ENCODE data around the gene PRRT4.
A peak's percentile ranks its signal among the peaks of the same experiment; 100 is the strongest.

Gene PRRT4

DNA sequence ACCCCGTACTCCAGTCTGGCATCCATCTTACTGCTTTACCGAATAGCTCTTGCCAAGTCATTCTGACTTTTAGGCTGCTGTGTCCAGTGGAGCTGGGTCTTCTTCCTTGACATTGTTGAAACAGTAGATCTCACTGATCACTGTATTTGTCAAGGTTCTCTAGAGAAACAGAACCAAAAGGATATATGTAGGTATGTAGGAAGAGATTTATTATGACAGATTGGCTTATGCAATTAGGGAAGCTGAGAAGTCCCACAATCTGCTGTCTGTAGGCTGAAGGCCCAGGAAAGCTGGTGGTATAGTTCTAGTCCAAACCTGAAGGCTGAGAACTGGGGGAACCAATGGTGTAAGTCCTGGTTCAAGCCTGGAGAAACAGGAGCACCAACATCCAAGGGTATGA lies 12.1 kb upstream of the PRRT4 start:
- DNase-seq (ENCODE audit: low spot score), result no peak

DNA sequence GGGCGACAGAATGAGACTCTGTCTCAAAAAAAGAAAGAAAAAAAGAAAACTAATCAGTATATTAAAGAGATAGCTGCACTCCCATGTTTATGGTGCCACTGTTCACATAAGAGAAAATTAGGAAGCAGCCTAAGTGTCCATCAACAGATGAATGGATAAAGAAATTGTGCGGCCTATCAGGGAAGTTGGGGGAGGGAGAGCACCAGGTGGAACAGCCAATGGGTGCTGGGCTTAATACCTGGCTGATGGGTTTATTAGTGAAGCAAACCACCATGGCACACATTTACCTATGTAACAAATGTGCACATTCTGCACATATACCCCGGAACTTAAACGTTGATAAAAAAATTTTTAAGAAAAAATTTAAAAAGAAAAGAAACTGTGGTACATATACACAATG lies 9.0 kb upstream of the PRRT4 start:
- DNase-seq (ENCODE audit: low spot score), result no peak

DNA sequence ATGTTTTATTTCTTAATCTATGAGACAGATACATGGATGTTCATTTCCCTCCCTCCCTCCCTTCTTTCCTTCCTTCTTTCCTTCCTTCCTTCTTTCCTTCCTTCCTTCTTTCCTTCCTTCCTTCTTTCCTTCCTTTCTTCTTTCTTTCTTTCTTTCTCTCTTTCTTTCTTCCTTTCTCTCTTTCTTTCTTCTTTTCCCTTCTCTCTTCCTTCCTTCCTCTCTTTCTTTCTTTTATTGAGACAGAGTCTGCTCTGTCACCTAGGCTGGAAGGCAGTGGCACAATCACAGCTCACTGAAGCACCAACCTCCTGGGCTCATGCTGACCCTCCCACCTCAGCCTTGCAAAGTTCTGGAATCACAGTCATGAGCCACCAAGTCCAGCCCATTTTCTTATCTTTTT lies 5.5 kb upstream of the PRRT4 start:
- DNase-seq (ENCODE audit: low spot score), result no peak

DNA sequence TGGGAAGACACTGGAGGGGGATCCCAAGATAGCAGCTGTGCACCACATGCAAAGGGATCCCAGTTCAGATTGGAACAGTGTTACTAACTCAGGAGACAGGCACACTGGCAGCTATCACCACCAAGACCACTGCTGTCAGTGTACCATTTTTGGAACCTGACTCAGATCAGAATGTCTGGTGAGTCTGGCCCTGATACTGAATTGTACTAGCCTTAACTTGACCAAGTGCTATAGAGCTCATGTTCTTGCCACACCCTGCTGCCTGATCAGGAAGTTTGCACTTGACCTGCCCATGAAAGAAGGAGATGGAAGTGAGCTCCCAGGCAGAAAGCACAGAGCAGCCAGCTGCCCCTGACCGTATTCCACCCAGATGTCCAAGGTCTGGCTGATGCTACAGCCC lies 4.8 kb upstream of the PRRT4 start:
- DNase-seq (ENCODE audit: low spot score), result no peak

DNA sequence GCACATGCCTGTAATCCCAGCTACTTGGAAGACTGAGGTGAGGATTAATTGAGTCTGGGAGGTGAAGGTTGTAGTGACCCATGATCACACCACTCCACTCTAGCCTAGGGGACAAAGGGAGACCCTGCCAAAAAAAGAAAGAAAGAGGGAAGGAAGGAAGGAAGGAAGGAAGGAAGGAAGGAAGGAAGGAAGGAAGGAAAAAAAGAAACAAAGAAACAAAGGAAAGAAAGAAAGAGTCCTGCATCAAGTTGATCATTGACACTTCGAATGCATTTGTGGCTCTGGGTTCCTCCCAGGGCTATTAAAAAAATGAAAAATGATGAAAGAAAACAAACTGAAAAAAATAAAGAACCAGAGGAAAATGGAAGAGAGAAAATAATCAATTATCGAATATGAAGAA lies 3.9 kb upstream of the PRRT4 start:
- no peak for DNase-seq (ENCODE audit: low spot score)

- DNase-seq (ENCODE audit: low spot score), result no peak
Observed at GRCh38 chr7:128364166-128364870, 2.8 kb upstream of the PRRT4 start.

DNA sequence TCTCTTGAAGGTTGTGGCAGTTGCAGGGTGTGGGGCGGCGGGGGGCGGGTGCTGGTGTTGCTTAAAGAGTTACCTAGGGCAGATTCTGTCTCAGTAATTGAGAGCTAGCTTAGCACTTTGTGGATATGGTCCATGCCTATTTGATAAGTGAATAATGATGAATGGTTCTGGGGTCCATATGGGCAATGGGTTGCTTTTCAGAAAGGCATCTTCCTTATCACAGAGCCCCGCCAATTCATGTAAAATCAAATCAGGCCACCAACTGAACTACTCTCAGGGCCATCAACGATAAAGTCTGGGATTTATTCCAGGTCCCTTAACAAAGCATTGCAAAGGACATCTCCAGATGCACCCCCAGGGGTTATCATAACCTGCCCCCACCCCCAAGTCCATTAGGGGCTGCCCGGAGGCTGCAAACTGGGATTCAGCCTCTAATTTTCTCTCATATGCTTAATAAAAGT lies 1.8 kb upstream of the PRRT4 start:
- DNase-seq (ENCODE audit: low spot score), result no peak

DNA sequence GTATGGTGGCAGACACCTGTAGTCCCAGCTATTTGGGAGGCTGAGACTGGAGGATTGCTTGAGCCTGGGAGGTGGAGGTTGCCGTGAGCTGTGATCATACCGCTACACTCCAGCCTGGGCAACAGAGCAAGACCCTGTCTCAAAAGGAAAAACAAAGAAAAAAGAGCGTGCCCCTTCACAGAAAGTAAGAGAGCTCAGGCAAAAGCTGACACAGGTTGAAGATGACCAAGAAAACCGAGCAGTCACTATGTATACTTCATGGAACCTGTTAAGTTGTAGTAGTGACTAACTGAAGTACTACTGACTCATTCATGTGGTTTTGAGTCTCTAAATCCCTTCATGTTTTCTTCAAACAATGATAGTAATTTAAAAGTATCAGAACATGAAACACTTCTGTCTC lies 1.2 kb upstream of the PRRT4 start:
- no peak for DNase-seq (ENCODE audit: low spot score)

GRCh38 chr7:128360359-128360678 lies 1.2 kb downstream of the PRRT4 start:
- no peak for DNase-seq (ENCODE audit: low spot score)

- DNase-seq (ENCODE audit: low spot score), result no peak
Observed at GRCh38 chr7:128359939-128360338, 1.6 kb downstream of the PRRT4 start.

- DNase-seq (ENCODE audit: low spot score), result no peak
Observed at GRCh38 chr7:128359336-128359735, 2.2 kb downstream of the PRRT4 start.

DNA sequence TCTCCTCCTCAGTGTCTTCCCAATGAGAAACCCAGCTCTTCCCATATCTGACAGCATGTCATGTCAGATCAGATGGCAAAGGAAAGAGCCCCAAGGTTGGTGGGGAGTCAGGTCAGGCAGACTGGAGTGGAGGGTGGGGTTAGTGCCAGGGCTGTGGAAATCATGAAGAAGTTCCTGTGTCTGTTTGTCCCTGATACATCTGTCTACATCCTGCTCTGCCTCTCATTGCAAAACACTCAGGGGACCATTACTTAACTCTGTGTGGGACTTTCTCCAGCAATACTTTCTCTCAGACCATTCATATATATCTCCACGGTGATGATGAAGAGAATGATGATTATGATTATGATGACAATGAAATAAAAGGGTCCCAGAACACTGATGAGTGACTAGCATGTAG lies 3.3 kb downstream of the PRRT4 start:
- no peak for DNase-seq (ENCODE audit: low spot score)

DNA sequence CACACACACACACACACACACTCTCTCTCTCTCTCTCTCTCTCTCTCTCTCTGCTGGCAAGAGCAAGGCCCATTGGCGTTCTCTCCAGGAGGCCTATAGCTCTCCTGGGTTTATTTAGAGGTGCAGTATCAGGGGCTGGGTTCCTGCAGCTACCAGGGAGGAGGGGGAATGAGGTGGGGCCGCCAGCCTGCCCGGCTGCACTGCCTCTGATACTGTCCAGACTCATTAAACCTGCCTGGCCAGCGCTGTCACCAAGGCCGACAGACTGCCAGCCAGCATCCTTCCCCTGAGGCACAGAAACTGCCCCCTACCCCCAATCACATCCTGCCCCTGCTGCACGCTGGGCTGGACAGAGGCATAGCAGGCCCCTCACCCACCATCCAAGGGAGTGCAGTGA lies 4.3 kb downstream of the PRRT4 start:
- DNase-seq (ENCODE audit: low spot score), result no peak

- DNase-seq (ENCODE audit: low spot score), result no peak
Observed at GRCh38 chr7:128356546-128357216, 4.8 kb downstream of the PRRT4 start.

GRCh38 chr7:128353610-128354009 lies 7.9 kb downstream of the PRRT4 start:
- no peak for DNase-seq (ENCODE audit: low spot score)

DNA sequence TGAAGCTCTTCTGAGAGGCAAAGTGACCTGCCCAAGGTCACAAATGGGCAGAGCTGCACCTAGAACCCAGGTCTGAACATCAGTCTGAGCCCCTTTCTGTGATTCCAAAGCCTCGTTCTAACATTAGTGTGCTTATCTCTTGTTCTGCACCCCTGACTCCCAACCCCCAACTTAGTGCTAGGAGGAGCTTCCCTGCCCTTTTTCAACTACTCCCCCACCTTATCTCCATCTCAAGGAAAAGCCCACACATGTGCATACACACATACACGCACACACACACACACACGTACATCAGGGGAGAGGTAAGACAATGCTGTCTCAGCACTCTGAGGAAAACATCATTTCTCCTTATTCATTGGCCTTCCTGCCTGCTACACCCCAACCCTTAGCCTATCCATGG lies 8.3 kb downstream of the PRRT4 start:
- DNase-seq (ENCODE audit: low spot score), result no peak

DNA sequence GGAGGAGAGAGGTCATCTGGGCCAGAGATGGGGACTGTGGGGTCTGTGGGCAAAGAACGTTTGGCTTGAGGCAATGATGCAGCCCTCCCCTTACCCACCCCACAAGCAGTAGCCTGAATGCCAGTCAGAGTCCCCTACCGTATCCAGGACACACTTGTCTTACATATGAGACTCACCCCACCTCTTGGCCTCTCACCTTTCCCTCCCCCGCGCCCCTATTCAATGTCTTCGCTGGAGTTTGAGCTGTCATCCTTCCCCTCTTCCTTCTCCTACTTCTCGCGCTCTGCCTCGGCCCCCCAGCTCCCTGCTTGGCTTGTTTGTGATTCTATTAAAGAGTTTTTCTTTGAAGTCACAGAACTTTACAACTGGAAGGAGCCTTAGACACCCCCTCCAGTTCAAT lies 8.9 kb downstream of the PRRT4 start:
- no peak for DNase-seq (ENCODE audit: low spot score)

- DNase-seq (ENCODE audit: low spot score), result no peak
Observed at GRCh38 chr7:128352153-128352537, 9.3 kb downstream of the PRRT4 start.

DNA sequence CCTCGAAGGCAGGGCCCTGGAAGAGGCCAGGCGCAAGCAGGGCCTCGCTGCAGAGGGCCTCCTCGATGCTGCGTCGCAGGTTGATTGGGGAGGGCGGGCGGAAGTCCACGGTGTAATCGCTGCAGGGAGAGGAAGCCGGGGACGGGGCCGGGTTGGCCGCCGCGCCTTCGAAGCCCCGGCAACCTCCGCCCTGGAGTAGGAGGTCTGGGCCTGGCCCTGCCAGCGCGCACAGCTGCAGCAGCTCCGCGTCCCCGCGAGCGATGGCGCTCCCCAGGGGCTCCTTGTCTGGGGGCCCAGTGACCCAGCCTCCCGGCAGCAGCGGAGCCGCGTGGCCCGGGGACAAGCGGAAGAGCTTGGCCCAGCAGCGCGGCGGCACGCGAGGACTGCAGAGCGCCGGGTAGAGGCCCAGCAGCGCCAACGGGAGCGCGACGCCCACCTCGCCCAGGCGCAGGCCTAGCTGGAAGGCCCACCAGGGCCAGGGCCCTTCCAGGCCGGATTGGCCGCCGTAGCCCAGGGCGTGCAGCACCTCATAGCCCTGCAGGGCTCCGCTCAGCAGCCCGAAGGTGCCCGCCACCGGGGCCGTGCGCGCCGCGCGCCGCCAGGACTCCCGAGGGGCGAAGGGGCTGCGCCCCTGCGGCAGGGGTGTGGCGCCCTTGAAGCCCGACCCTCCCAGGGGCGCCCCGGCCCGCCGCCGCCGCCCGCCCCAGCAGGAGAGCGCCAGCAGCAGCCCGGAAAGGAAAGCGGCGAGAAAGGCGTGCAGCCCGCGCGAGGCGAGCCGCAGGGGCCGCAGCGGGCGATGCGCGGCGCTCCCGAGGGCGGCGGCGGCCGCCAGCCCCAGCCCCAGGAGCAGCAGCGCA lies 10.0 kb downstream of the PRRT4 start:
- DNase-seq (ENCODE audit: low spot score), result no peak

- DNase-seq (ENCODE audit: low spot score), result no peak
Observed at GRCh38 chr7:128350708-128351295, 10.7 kb downstream of the PRRT4 start.

DNA sequence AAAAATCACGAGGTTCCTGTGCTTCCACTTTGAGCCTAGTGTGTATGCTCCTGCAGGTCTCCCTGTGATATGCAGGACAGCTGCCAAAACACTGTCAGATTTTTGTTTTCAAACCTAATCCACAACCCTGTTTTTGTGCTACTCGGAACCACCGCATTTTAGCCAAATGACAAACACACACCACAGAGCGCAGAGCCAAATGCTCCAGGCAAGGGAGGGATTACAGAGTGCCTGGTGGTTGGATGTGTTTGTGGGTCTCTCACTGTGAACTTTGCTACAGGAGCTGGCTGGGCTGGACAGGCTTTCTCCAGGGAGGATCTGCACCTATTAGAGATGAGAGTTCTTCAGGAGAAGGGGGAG lies 12.0 kb downstream of the PRRT4 start:
- no peak for DNase-seq (ENCODE audit: low spot score)

- peak; percentile 91 for DNase-seq (ENCODE audit: low spot score)
Observed at GRCh38 chr7:128347647-128348097, 13.8 kb downstream of the PRRT4 start.

DNA sequence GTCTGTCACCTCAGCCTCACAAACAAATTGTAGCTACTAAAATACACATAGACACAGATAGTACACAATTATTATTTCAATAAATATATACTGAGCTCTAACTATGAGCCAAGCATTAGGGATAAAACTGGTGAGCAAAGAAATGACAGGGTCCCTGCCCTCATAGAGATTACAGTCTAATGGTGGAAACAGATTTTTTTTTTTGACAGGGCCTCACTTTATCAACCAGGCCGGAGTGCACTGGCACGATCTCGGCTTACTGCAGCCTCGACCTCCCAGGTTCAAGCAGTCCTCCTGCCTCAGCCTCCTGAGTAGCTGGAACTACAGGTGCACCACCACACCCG lies 17.1 kb downstream of the PRRT4 start:
- no peak for DNase-seq (ENCODE audit: low spot score)

Data from COLO829 (cell line).